K562 (cell line): ENCODE measurements around the gene KYAT1. TPM values are rescaled to one million over a fixed set of nuclear protein-coding genes. Genes with fewer than 3 reads are reported as not detected.

Experiments
- ARID1B ChIP-seq: fragments of 450-650 bp; IDR thresholded peaks from 2 replicates; pipeline ENCODE4 v1.6.1; 2016; ENCODE audit warnings: antibody characterized with exemption, mild to moderate bottlenecking, inconsistent platforms
- ATF1 ChIP-seq, 2 experiments: fragments of 450-650 bp in 1 of 2; IDR thresholded peaks; 2 replicates each; pipeline ENCODE4 v1.6.1; 2016; ENCODE audit warnings: missing compliant biosample characterization in 1 of 2, missing genetic modification characterization in 1 of 2
- BCLAF1 ChIP-seq, 2 experiments: fragments of 450-650 bp in 1 of 2; IDR thresholded peaks; 2 replicates each; pipeline ENCODE4 v1.6.1; 2011 to 2017; ENCODE audit warnings: low read depth in 2 of 2, antibody characterized with exemption in 1 of 2, borderline replicate concordance in 1 of 2, low read length in 1 of 2, mild to moderate bottlenecking in 1 of 2, mixed read lengths in 1 of 2; ENCODE audit not compliant: control insufficient read depth in 1 of 2
- CCNT2 ChIP-seq: IDR thresholded peaks from 2 replicates; pipeline ENCODE4 v1.6.1; 2011; ENCODE audit warnings: borderline replicate concordance, low read depth, mild to moderate bottlenecking, moderate library complexity, mixed read lengths, low read length; ENCODE audit not compliant: insufficient read length; ENCODE audit errors: extremely low read depth
- CHD2 ChIP-seq: IDR thresholded peaks from 2 replicates; pipeline ENCODE4 v1.6.1; 2011; ENCODE audit warnings: low read depth, low read length
- HCFC1 ChIP-seq: IDR thresholded peaks from 2 replicates; pipeline ENCODE4 v1.6.1; 2012; ENCODE audit warnings: low read depth, low read length, improper control_type of control experiment
- IRF1 ChIP-seq: sonication (generic); formaldehyde crosslinking; IDR thresholded peaks from 2 replicates; pipeline ENCODE4 v1.8.0; 2022; ENCODE audit warnings: missing genetic modification reagents, mild to moderate bottlenecking, borderline replicate concordance
- NCOA1 ChIP-seq: fragments of 450-650 bp; IDR thresholded peaks from 2 replicates; pipeline ENCODE4 v1.6.1; 2016; ENCODE audit warnings: low read depth
- RBM14 ChIP-seq: fragments of 200-400 bp; formaldehyde crosslinking; IDR thresholded peaks from 2 replicates; pipeline ENCODE4 v1.6.1; 2018; ENCODE audit warnings: low read depth, mild to moderate bottlenecking, low read length, moderate library complexity, borderline replicate concordance; ENCODE audit not compliant: insufficient read depth
- RUNX1 ChIP-seq: sonication (generic); IDR thresholded peaks from 2 replicates; pipeline ENCODE4 v1.6.1; 2016; ENCODE audit warnings: antibody characterized with exemption, low read depth
- TFE3 ChIP-seq: fragments of 450-650 bp; formaldehyde crosslinking; IDR thresholded peaks from 2 replicates; pipeline ENCODE4 v1.4.0; 2020; ENCODE audit warnings: mild to moderate bottlenecking, mixed read lengths
- XRCC3 ChIP-seq: fragments of 450-650 bp; IDR thresholded peaks from 2 replicates; pipeline ENCODE4 v1.6.1; 2017; ENCODE audit warnings: mild to moderate bottlenecking, moderate library complexity
- ZBTB9 ChIP-seq: fragments of 450-650 bp; formaldehyde crosslinking; IDR thresholded peaks from 2 replicates; pipeline ENCODE4 v1.4.0; 2020; ENCODE audit warnings: mild to moderate bottlenecking, moderate library complexity
- ZC3H4 ChIP-seq: sonication (generic); formaldehyde crosslinking; IDR thresholded peaks from 2 replicates; pipeline ENCODE4 v1.9.0; 2021; ENCODE audit warnings: missing genetic modification reagents, borderline replicate concordance
- ZNF511 ChIP-seq: sonication (generic); formaldehyde crosslinking; IDR thresholded peaks from 2 replicates; pipeline ENCODE4 v1.8.0; 2022; ENCODE audit warnings: mild to moderate bottlenecking, missing genetic modification reagents
- ZNF699 ChIP-seq: fragments of 250-450 bp; sonication (Bioruptor Pico); IDR thresholded peaks from 2 replicates; pipeline ENCODE4 v1.8.0; 2021; ENCODE audit warnings: mild to moderate bottlenecking, moderate library complexity; ENCODE audit not compliant: insufficient replicate concordance
- ZNF76 ChIP-seq: fragments of 250-450 bp; sonication (Bioruptor Pico); IDR thresholded peaks from 2 replicates; pipeline ENCODE4 v1.4.0; 2020; ENCODE audit warnings: mild to moderate bottlenecking, moderate library complexity, borderline replicate concordance
- ZNF79 ChIP-seq: fragments of 250-450 bp; sonication (Bioruptor Pico); IDR thresholded peaks from 2 replicates; pipeline ENCODE4 v1.4.0; 2020; ENCODE audit warnings: low read depth, mild to moderate bottlenecking, moderate library complexity
- polyA plus RNA-seq, 8 experiments: library from polyadenylated mRNA; depleted of rRNA in 4 of 8; stranded (reverse) in 5 of 8; unstranded in 3 of 8; fragments of >200 nt; fragmentation: Nextera tagmentation in 2 of 8; fragmentation: Illumina TruSeq in 1 of 8; extraction: Ambion mirVana in 2 of 8; extraction: Trizol in 1 of 8; gene quantifications; 2 replicates each; pipeline versions ENCODE4 v1.2.1 to v1.2.3, GENCODE V29; 2011 to 2014; ENCODE audit warnings: inconsistent platforms in 1 of 8, missing spikeins in 1 of 8
- total RNA-seq, 7 experiments: library from RNA; depleted of rRNA in 6 of 7; stranded (reverse); fragments of >200 nt in 6 of 7; fragmentation: Illumina TruSeq in 2 of 7; extraction: Trizol in 2 of 7; gene quantifications; 2 replicates each; pipeline versions ENCODE4 v1.2.1 to v1.2.3, GENCODE V29; 2011 to 2021; ENCODE audit warnings: low replicate concordance in 1 of 7

KYAT1 gene
- total and polyA plus RNA-seq, 9 of the 15 experiments (the other 6 are each of a cell fraction or from before 2014, with no cell fraction given), result 6.4 to 16.8 (median 11.1) TPM

- no peak for TF ChIP-seq ZNF79 (CRISPR knock-in tag)
- TF ChIP-seq RUNX1, result no peak
- TF ChIP-seq BCLAF1 (IDR thresholded peaks at IDR 0.05; ENCODE audit: borderline replicate concordance in 1 of 2, control insufficient read depth in 1 of 2, low read depth in 2 of 2, low read length in 1 of 2), result no peak
- no peak for TF ChIP-seq ARID1B
- no peak for TF ChIP-seq TFE3
- no peak for TF ChIP-seq ATF1 (CRISPR knock-in tag; IDR thresholded peaks at IDR 0.05)
- peak; percentile 8; the same call in 1 of the 2 replicates for TF ChIP-seq ATF1 (tag; IDR thresholded peaks at IDR 0.05)
- TF ChIP-seq ZNF76, result no peak
- no peak for TF ChIP-seq CCNT2
- TF ChIP-seq ZBTB9 (CRISPR knock-in tag), result no peak
- no peak for TF ChIP-seq CHD2
- peak; percentile 71; the same call in 1 of the 2 replicates for TF ChIP-seq ZNF511
- TF ChIP-seq HCFC1, result no peak
- no peak for TF ChIP-seq ZNF699 (CRISPR knock-in tag)
- no peak for TF ChIP-seq RBM14
- TF ChIP-seq NCOA1, result no peak
- no peak for TF ChIP-seq IRF1 (CRISPR knock-in tag)
- TF ChIP-seq XRCC3, result no peak
- no peak for TF ChIP-seq ZC3H4 (CRISPR knock-in tag)
- TF ChIP-seq, all 486 proteins: peak for 58
These were observed 62.7 kb downstream of the KYAT1 start (continued) for GRCh38 chr9:128818839-128819715.
